CD4-positive, alpha-beta T cell treated with Interleukin-1 beta for 1 hour (primary cell): ENCODE measurements around the gene CWH43.
"Not testable (repeated sequence)": the region's sequence is repeated elsewhere in the genome, so short reads cannot be mapped to it uniquely, and the experiment has no call there.

Experiments
- DNase-seq, 2 donors: peaks; one replicate each; pipeline ENCODE4 v3.0.0-alpha.2; 2020 to 2022

Gene CWH43

DNA sequence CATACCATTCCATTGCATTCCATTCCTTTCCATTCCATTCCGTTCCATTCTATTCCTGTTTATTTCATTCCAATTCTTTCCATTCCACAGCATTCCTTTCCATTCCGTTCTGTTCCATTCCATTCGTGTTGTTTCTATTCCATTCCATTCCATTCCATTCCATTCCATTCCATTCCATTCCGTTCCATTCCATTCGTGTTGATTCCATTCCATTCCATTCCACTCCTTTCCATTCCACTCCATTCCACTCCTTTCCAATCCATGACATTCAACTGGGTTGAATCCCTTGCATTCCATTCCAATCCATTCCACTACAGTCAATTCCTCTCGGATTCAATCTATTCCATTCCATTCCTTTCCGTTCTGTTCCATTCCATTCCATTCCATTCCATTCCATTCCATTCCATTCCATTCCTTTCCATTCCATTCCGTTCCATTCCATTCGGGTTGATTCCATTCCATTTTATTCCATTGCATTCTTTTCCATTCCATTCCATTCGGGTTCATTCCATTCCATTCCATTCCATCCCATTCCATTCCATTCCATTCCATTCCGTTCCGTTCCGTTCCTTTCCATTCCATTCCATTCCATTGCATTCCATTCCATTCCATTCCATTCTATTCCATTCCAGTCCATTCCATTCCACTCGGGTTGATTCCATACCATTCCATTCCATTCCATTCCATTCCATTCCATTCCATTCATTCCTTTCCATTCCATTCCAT is 112.1 kb downstream of the CWH43 start:
- DNase-seq: not testable (repeated sequence)

DNA sequence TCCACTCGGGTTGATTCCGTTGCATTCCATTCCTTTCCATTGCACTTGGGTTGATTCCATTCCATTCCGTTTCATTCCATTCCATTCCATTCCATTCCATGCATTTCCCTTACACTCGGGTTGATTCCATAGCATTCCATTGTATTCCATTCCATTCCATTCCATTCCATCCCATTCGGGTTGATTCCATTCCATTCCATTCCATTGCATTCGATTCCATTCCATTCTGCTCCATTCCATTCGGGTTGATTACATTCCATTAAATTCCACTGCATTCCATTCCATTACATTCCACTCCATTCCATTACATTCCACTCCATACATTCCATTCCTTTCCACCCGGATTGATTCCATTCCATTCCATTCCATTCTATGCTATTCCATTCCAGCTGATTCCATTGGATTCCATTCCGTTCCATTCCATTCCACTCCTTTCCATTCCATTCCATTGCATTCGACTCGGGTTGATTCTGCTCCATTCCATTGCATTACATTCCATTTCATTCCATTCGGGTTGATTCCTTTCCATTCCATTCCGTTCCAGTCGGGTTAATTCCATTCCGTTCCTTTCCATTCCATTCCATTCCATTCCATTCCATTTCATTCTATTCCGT is 113.9 kb downstream of the CWH43 start:
- DNase-seq: not testable (repeated sequence)

DNA sequence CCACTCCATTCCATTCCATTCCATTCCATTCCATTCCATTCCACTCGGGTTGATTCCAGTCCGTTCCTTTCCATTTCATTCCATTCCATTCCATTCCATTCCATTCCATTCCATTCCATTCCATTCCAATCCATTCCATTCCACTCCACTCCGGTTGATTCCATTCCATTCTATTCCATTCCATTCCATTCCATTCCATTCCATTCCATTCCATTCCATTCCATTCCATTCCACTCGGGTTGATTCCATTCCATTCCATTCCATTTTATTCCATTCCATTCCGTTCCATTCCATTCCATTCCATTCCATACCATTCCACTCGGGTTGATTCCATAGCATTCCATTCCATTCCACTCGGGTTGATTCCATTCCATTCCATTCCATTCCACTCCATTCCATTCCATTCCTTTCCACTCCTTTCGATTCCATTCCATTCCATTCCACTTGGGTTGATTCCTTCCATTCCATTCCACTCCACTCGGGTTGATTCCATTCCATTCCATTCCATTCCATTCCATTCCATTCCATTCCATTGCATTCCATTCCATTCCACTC is 116.3 kb downstream of the CWH43 start:
- DNase-seq: not testable (repeated sequence)

DNA sequence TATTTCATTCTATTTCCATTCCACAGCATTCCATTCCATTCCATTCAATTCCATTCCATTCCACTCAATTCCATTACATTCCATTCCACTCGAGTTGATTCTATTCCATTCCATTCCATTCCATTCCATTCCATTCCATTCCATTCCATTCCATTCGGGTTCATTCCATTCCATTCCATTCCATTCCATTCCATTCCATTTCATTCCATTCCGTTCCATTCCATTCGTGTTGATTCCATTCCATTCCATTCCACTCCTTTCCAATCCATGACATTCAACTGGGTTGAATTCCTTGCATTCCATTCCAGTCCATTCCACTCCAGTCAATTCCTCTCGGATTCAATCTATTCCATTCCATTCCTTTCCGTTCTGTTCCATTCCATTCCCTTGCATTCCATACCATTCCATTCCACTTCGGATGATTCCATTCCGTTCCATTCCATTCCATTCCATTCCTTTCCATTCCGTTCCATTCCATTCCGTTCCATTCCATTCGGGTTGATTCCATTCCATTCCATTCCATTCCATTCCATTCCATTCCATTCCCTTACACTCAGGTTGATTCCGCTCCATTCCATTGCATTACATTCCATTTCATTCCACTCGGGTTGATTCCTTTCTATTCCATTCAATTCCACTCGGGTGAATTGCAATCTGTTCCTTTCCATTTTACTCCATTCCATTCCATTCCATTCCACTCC is 117.5 kb downstream of the CWH43 start:
- DNase-seq: not testable (repeated sequence)

DNA sequence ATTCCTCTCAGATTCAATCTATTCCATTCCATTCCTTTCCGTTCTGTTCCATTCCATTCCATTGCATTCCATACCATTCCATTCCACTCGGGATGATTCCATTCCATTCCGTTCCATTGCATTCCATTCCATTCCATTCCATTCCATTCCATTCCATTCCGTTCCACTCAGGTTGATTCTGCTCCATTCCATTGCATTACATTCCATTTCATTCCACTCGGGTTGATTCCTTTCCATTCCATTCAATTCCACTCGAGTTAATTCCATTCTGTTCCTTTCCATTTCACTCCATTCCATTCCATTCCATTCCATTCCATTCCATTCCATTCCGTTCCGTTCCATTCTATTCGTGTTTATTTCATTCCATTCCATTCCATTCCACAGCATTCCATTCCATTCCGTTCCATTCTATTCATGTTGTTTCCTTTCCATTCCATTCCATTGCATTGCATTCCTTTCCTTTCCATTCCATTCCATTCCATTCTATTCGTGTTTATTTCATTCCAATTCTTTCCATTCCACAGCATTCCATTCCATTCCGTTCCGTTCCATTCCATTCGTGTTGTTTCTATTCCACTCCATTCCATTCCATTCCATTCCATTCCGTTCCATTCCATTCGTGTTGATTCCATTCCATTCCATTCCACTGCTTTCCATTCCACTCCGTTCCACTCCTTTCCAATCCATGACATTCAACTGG is 118.3 kb downstream of the CWH43 start:
- not testable (repeated sequence) for DNase-seq

DNA sequence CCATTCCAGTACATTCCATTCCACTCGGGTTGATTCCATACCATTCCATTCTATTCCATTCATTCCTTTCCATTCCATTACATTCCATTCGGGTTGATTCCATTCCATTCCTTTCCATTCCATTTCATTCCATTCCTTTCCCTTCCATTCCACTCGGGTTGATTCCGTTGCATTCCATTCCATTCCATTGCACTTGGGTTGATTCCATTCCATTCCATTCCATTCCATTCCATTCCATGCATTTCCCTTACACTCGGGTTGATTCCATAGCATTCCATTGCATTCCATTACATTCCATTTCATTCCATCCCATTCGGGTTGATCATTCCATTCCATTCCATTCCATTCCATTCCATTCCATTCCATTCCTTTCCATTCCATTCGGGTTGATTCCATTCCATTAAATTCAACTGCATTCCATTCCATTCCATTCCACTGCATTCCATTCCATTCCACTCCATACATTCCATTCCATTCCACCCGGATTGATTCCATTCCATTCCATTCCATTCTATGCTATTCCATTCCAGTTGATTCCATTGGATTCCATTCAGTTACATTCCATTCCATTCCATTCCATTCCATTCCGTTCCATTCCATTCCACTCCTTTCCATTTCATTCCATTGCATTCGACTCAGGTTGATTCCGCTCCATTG is 119.3 kb downstream of the CWH43 start:
- not testable (repeated sequence) for DNase-seq

DNA sequence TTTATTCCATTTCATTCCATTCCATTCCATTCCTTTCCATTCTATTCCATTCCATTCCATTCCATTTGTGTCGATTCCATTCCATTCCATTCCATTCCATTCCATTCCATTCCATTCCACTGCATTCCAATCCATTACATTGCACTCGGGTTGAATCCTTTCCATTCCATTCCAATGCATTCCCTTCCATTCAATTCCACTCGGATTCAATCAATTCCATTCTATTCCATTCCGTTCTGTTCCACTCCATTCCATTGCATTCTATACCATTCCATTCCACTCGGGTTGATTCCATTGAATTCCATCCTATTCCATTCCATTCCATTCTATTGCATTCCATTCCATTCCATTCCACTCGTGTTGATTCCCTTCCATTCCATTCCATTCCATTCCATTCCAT is 121.2 kb downstream of the CWH43 start:
- DNase-seq: not testable (repeated sequence)

DNA sequence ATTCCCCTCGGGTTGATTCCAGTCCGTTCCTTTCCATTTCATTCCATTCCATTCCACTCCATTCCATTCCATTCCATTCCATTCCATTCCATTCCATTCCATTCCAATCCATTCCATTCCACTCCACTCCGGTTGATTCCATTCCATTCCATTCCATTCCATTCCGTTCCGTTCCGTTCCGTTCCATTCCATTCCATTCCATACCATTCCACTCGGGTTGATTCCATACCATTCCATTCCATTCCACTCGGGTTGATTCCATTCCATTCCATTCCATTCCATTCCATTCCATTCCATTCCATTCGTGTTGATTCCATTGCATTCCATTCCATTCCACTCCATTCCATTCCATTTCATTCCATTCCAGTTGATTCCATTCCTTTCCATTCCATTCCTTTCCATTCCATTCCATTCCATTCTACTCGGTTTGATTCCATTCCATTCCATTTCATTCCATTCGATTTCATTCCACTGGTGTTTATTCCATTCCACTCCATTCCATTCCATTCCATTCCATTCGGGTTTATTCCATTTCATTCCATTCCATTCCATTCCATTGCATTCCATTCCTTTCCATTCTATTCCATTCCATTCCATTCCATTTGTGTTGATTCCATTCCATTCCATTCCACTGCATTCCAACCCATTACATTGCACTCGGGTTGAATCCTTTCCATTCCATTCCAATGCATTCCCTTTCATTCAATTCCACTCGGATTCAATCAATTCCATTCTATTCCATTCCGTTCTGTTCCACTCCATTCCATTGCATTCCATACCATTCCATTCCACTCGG is 122.3 kb downstream of the CWH43 start:
- not testable (repeated sequence) for DNase-seq

DNA sequence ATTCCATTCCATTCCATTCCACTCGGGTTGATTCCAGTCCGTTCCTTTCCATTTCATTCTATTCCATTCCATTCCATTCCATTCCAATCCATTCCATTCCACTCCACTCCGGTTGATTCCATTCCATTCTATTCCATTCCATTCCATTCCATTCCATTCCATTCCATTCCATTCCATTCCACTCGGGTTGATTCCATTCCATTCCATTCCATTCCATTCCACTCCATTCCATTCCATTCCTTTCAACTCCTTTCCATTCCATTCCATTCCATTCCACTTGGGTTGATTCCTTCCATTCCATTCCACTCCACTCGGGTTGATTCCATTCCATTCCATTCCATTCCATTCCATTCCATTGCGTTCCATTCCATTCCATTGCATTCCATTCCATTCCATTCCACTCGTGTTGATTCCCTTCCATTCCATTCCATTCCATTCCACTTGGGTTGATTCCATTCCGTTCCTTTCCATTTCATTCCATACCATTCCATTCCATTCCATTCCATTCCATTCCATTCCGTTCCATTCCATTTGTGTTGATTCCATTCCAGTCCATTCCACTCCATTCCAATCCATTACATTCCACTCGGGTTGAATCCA is 123.6 kb downstream of the CWH43 start:
- not testable (repeated sequence) for DNase-seq

DNA sequence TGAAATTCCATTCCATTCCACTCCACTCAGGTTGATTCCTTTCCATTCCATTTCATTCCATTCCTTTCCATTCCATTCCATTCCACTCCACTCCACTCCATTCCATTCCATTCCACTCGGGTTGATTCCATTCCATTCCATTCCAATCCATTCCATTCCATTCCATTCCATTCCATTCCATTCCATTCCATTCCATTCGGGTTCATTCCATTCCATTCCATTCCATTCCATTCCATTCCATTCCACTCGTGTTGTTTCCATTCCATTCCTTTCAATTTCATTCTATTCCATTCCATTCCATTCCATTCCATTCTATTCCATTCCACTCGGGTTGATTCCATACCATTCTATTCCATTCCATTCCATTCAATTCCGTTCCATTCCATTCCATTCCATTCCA is 124.5 kb downstream of the CWH43 start:
- DNase-seq: not testable (repeated sequence)
